GM12865 (cell line): ENCODE data around the gene GRK5.

Experiments used
- DNase-seq: peaks from one replicate; pipeline ENCODE4 v3.0.0; 2010; ENCODE audit warnings: low read depth
- H3K4me3 ChIP-seq: 2 replicates; pipeline ENCODE4 v1.5.1; 2011; ENCODE audit warnings: mild to moderate bottlenecking, low read depth, low read length, control low read depth
- CTCF ChIP-seq: IDR thresholded peaks from 2 replicates; pipeline ENCODE4 v1.5.1; 2011; ENCODE audit warnings: low read length, control low read depth, low read depth, inconsistent platforms; ENCODE audit not compliant: insufficient read depth; ENCODE audit errors: missing control alignments

The GRK5 gene

GRCh38 chr10:119456435-119456810 lies 249.1 kb downstream of the GRK5 start:
- H3K4me3 ChIP-seq, result no peak overlapping the region
- DNase-seq, result no peak
- no peak for TF ChIP-seq CTCF

GRCh38 chr10:119457966-119458766 lies 250.8 kb downstream of the GRK5 start:
- no peak for DNase-seq
- H3K4me3 ChIP-seq, result no peak overlapping the region
- no peak for TF ChIP-seq CTCF

GRCh38 chr10:119459681-119460340 lies 252.4 kb downstream of the GRK5 start:
- no peak for DNase-seq
- TF ChIP-seq CTCF, result no peak
- no peak overlapping the region for H3K4me3 ChIP-seq

- no peak overlapping the region for H3K4me3 ChIP-seq
- no peak for DNase-seq
- no peak for TF ChIP-seq CTCF
Measured at GRCh38 chr10:119460369-119461195, 253.2 kb downstream of the GRK5 start.

- peak; percentile 69 for DNase-seq
- H3K4me3 ChIP-seq, result no peak overlapping the region
Measured at GRCh38 chr10:119461380-119461779, 254.0 kb downstream of the GRK5 start.

GRCh38 chr10:119461923-119462322 lies 254.6 kb downstream of the GRK5 start:
- no peak for TF ChIP-seq CTCF
- H3K4me3 ChIP-seq, result no peak overlapping the region
- DNase-seq, result peak; percentile 38

More at GRCh38 chr10:119461380-119461779, 254.0 kb downstream of the GRK5 start:
- TF ChIP-seq CTCF, result no peak
